OCI-LY7 (cell line): ENCODE results near the gene ITPRID1. TPM values are rescaled to one million over a fixed set of nuclear protein-coding genes. Genes with fewer than 3 reads are reported as not detected.

ENCODE experiments used
- BruUV-seq: library from RNA; stranded (reverse); fragments of 400-500 nt; replicated peaks from 2 replicates; lab custom pipeline; 2021; lab: Mats Ljungman, UMichigan
- CTCF ChIA-PET: fragments of 300-600 bp; sonication (Branson Sonifier 250); formaldehyde crosslinking; loops from one replicate; lab custom pipeline; 2022; ENCODE audit warnings: antibody characterized with exemption; ENCODE audit not compliant: unreplicated experiment; lab: Charles Lee
- POLR2A ChIA-PET: fragments of 300-600 bp; sonication (Branson Sonifier 250); formaldehyde crosslinking; loops from one replicate; lab custom pipeline; 2022; ENCODE audit warnings: antibody characterized with exemption; lab: Charles Lee
- DNase-seq: peaks from one replicate; pipeline ENCODE4 v3.0.0-alpha.2; 2015; ENCODE audit warnings: low spot score
- H2AFZ ChIP-seq: fragments of 200-600 bp; sonication (generic), shearing (Covaris generic); 2 replicates; pipeline ENCODE4 v1.6.1; 2014; ENCODE audit warnings: mild to moderate bottlenecking, antibody characterized with exemption, low read length, moderate library complexity
- H3K27ac ChIP-seq: fragments of 200-600 bp; sonication (generic); 2 replicates; pipeline ENCODE4 v1.5.1; 2014; ENCODE audit warnings: mixed run types, low read depth, mild to moderate bottlenecking, moderate library complexity, low read length, inconsistent platforms; ENCODE audit not compliant: poor library complexity, severe bottlenecking
- H3K36me3 ChIP-seq: fragments of 200-600 bp; sonication (generic); 2 replicates; pipeline ENCODE4 v1.6.1; 2014; ENCODE audit warnings: mild to moderate bottlenecking, antibody characterized with exemption, low read length, moderate library complexity, mixed read lengths; ENCODE audit not compliant: insufficient read depth
- H3K4me1 ChIP-seq: fragments of 200-600 bp; sonication (generic); 2 replicates; pipeline ENCODE4 v1.5.1; 2014; ENCODE audit warnings: mild to moderate bottlenecking, low read length; ENCODE audit not compliant: insufficient read depth, poor library complexity, severe bottlenecking
- H3K4me2 ChIP-seq: fragments of 200-600 bp; sonication (generic); 2 replicates; pipeline ENCODE4 v1.6.1; 2014; ENCODE audit warnings: mild to moderate bottlenecking, low read length
- H3K4me3 ChIP-seq: fragments of 200-600 bp; sonication (generic); 2 replicates; pipeline ENCODE4 v1.5.1; 2014; ENCODE audit warnings: mild to moderate bottlenecking, low read depth, low read length; ENCODE audit not compliant: poor library complexity, severe bottlenecking
- H3K79me2 ChIP-seq: fragments of 200-600 bp; sonication (generic); 2 replicates; pipeline ENCODE4 v1.6.1; 2016; ENCODE audit warnings: low read depth, mild to moderate bottlenecking, low read length, moderate library complexity, mixed read lengths; ENCODE audit not compliant: insufficient read depth
- H3K9me2 ChIP-seq: fragments of 200-600 bp; sonication (generic); 2 replicates; pipeline ENCODE4 v1.6.1; 2016; ENCODE audit warnings: mild to moderate bottlenecking, low read length, mixed read lengths; ENCODE audit not compliant: insufficient read depth
- H3K9me3 ChIP-seq: fragments of 200-600 bp; sonication (generic); 2 replicates; pipeline ENCODE4 v1.6.1; 2014; ENCODE audit warnings: mild to moderate bottlenecking, mixed run types, low read length, mixed read lengths
- H4K20me1 ChIP-seq: fragments of 200-600 bp; sonication (generic); 2 replicates; pipeline ENCODE4 v1.6.1; 2014; ENCODE audit warnings: mild to moderate bottlenecking, antibody characterized with exemption, low read length, moderate library complexity, mixed read lengths; ENCODE audit not compliant: insufficient read depth
- CTCF ChIP-seq: fragments of 200-600 bp; sonication (generic); conservative IDR thresholded peaks from 2 replicates; pipeline ENCODE4 v1.5.1; 2014; ENCODE audit warnings: mild to moderate bottlenecking, antibody characterized with exemption, low read length, moderate library complexity, mixed read lengths
- EZH2phosphoT487 ChIP-seq: fragments of 200-600 bp; sonication (generic); IDR thresholded peaks from 2 replicates; pipeline ENCODE4 v1.6.1; 2018; ENCODE audit warnings: low read depth, borderline replicate concordance, mild to moderate bottlenecking, mixed run types, antibody characterized with exemption, low read length, moderate library complexity, mixed read lengths
- intact Hi-C: fragments of 100-400 bp; cut with micrococcal nuclease; formaldehyde crosslinking; loops from one replicate; pipeline ENCODE4 v1.10.0; 2022; ENCODE audit not compliant: unreplicated experiment
- total RNA-seq, 2 experiments: library from RNA; depleted of rRNA in 1 of 2; stranded (reverse); fragments of >200 nt in 1 of 2; shearing (Covaris generic) in 1 of 2; gene quantifications; 2 replicates each; pipeline ENCODE4 v1.2.3, GENCODE V29; 2014 to 2022

The ITPRID1 gene
- total RNA-seq, 2 experiments from 2014 or later, result not detected

DNA sequence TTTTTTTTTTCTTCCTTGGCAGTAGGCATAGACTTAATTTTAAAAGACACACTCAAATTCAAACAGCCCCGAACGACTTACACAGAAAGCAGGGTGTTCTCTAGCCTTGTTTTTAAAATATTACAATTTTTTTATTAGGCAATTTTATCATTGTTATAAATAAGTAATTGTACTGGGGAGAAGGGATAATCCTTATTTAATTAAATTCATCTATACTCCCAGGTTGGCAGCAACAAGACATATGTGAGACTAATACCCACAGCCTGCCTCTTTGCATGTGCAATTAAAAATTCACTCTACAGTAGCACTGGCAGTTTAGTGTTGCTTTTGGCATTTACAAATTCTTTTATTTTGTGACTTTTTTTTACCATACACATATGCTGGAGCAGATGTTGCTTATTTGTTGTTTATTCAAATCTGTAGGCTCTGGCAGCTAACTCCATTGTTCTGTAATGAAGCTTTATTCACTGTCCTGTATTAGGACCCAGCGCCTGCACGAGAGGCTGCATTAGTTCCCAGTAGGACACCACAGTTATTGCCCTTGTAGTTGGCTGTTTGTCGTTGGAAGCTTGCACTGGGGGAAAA lies 88.2 kb downstream of the ITPRID1 start:
- intact Hi-C loops, result no loop called here
- DNase-seq, result no peak
- Histone ChIP-seq H3K9me2 (no peaks in the 10 kb centered on the region), H3K4me3 (no peak overlapping the region), H3K4me1 (no peaks in the 10 kb centered on the region), H3K9me3 (no peaks in the 10 kb centered on the region), H3K36me3 (no peaks in the 10 kb centered on the region), H4K20me1 (no peaks in the 10 kb centered on the region), H2AFZ (no peak overlapping the region), H3K4me2 (no peak overlapping the region), H3K27ac (no peak overlapping the region), H3K79me2 (no peaks in the 10 kb centered on the region)
- no TSS peak for BruUV-seq
- ChIA-PET CTCF (no interaction called here), POLR2A (no interaction called here)
- TF ChIP-seq EZH2phosphoT487 (no peak), CTCF (no peak)

DNA sequence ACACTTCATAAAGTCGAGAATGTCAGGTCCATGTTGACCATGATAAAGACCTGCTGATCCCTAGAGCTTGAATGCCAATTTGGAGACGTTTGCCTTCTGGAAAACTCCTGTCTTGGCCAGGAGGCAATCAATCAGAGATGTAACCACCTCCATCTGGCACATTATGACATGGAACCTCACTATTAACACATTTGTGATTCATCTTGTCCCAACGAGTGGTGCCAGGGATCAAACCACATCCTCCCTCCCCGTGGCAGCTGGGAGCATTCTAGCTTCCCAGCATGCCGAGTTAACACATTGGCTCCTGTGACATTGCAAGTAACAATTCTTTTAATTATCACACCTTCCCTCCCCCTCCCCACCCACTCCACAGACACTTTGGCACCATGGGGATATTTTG lies 89.2 kb downstream of the ITPRID1 start:
- H3K9me3 ChIP-seq, result no peaks in the 10 kb centered on the region
- H2AFZ ChIP-seq, result no peak overlapping the region
- H3K4me3 ChIP-seq, result no peak overlapping the region
- intact Hi-C loops, result no loop called here
- H3K4me1 ChIP-seq, result no peaks in the 10 kb centered on the region
- BruUV-seq, result no TSS peak
- H3K79me2 ChIP-seq, result no peaks in the 10 kb centered on the region
- no peak for DNase-seq
- H3K27ac ChIP-seq, result no peak overlapping the region
- no peak for TF ChIP-seq EZH2phosphoT487
- TF ChIP-seq CTCF, result no peak
- no peaks in the 10 kb centered on the region for H4K20me1 ChIP-seq
- CTCF ChIA-PET, result no interaction called here
- no peaks in the 10 kb centered on the region for H3K36me3 ChIP-seq
- H3K4me2 ChIP-seq, result no peak overlapping the region
- POLR2A ChIA-PET, result interaction anchor here (0.6 kb wide), 1 partner anchor 1409 kb away, joined by 6 read pairs; no protein-coding TSS in a partner anchor
- H3K9me2 ChIP-seq, result no peaks in the 10 kb centered on the region

- H4K20me1 ChIP-seq, result no peaks in the 10 kb centered on the region
- H3K27ac ChIP-seq, result no peak overlapping the region
- H3K79me2 ChIP-seq, result no peaks in the 10 kb centered on the region
- no peak for DNase-seq
- intact Hi-C loops, result no loop called here
- POLR2A ChIA-PET, result no interaction called here
- H3K9me2 ChIP-seq, result no peaks in the 10 kb centered on the region
- TF ChIP-seq CTCF (no peak), EZH2phosphoT487 (no peak)
- H2AFZ ChIP-seq, result no peak overlapping the region
- CTCF ChIA-PET, result no interaction called here
- H3K4me2 ChIP-seq, result no peak overlapping the region
- H3K4me3 ChIP-seq, result no peak overlapping the region
- H3K9me3 ChIP-seq, result no peaks in the 10 kb centered on the region
- BruUV-seq, result no TSS peak
- no peaks in the 10 kb centered on the region for H3K4me1 ChIP-seq
- no peaks in the 10 kb centered on the region for H3K36me3 ChIP-seq
These were observed 99.7 kb downstream of the ITPRID1 start for GRCh38 chr7:31613604-31614003.
